GM15510 (cell line): ENCODE data around the gene RPS6KA2.

Experiments used
- POLR2A ChIP-seq: IDR thresholded peaks from 3 replicates; pipeline ENCODE4 v1.6.1; 2011; ENCODE audit warnings: borderline replicate concordance; ENCODE audit not compliant: insufficient read length; ENCODE audit errors: extremely low read depth

Gene RPS6KA2

DNA sequence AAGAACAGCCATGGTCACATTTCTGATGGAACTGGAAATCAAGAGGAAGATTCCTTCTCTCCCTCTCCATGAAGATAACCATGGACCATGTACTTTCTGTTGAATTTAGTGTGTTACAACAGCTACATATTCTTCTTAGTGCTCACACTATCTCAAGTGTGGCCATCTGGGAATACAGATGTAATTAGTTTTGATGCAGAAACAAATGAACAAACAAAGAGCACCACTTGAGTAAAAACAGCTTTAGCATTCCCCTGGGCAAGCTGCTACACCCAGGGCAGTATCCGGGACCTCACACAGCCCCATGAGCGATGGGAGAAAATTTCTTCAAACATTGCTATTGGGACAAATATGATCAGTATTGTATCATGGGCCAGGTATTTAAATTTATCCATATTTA lies 115.7 kb downstream of the RPS6KA2 start:
- TF ChIP-seq POLR2A: no peak

DNA sequence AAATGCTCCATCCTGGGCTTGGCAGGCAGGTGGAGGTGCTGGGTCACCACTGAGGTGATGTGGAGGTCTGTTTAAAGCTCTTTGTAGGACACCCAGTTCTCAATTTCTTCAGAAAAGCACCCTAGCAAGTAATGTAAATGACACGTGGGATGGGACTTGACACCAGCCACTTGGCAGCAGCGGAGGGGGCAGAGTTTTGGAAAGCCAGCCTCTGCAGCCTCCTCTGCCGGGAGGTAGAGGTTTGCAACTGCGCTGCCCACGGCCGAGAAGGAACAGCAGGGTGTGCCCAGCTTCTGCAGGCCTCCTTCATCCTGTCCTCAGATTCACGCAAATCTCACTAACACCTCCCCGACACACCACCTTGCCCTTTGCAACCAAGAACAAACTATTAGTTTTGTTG lies 117.9 kb downstream of the RPS6KA2 start:
- TF ChIP-seq POLR2A: no peak

DNA sequence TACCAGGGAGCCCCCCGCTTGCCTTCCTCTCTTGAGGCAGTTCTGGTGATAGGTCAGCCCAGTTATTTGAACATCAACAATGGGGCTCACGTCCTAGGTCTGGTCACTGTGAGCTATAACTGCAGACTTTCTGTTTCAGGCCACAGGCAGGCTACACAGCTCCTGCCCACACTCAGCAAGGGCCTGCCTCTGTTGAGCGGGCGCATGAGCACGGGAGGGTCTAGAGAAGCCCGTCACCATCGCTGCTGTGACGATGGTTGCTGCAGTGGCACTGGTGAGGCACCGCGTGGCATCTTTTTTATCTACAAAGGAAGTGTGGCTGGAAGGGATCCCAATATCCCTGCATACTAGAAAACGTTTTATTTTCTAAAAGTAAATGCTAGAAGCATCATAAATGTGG lies 118.3 kb downstream of the RPS6KA2 start:
- TF ChIP-seq POLR2A: no peak

DNA sequence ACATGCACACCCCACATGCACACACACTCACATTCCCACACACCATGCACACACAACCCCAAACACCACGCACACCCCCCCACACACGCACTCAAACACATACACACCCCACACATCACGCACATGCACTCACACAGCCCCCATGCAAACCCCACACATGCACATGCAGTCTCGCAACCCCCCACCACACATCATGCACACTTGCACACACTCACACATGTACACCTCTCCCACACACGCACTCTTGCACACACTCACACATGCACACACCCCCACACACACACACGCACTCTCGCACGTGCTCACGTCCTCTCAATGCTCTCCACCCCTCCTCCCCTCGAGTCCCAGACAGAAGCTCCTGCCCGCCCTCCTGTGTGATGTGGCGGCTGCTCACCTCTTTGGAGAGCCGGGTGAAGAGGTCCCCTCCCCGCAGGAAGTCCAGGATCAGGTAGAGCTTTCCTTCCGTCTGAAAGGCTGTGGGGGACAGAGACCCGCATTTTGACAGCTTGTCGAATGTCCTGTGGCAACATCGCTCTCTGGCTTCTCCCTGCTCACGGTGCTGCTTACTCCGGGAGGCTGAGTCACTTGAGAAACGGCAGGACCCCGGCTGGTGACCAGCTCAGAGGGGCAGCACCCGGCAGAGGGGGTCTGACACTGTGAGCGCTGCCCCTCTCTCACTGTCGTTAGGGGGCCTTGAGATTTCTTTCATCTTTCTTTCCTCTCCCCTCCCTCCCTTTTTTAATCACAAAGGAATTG lies 119.1 kb downstream of the RPS6KA2 start:
- TF ChIP-seq POLR2A: no peak

DNA sequence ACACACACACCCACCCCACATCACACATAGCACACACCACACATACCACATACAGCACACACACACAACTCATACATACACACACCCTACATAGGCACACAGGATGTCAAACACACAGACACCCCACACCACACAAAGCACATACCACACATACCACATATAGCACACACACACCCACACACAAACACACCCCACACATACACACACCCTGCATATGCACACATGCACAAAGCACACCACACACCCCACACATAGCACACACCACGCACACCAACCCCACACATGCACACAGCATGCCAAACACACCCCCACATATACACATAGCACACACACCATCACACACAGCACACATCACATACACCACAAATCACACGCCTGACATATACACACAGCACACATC lies 119.7 kb downstream of the RPS6KA2 start:
- TF ChIP-seq POLR2A: no peak

DNA sequence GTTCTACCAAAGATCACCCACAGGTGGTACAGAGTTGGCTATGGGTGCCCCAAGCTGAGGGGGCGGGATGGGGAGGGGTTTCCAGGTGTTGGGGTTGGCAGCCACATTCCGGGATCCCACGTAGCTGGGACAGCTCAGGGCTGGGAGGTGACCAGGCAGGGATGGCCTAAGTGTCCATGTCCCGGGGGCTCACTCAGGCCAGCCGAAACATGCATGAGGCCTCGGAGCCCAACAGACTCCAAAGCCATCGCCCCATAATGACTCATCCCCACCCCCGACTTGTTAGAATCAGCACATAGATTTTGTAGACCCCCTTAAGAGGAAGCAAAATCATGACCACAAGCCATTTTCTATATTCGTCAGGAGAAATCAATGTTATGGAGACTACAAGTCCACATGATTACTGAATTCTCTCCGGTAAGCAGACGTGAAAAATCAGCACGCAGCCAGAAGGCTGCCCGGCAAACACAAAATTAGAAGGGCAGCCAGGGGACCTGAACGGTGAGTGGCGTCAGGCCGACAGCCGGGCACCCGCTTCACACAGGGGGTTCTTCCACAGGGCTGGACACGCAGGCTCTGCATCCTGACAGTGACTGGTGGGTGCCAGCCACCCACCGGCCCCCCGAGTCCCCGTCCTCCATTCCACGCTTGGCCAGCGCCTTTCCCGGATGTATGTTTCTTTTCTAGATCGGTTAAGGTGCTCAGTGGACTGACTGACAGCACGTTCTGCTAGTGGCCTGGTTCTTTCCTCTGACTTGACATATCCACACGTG lies 121.7 kb downstream of the RPS6KA2 start:
- TF ChIP-seq POLR2A: no peak

DNA sequence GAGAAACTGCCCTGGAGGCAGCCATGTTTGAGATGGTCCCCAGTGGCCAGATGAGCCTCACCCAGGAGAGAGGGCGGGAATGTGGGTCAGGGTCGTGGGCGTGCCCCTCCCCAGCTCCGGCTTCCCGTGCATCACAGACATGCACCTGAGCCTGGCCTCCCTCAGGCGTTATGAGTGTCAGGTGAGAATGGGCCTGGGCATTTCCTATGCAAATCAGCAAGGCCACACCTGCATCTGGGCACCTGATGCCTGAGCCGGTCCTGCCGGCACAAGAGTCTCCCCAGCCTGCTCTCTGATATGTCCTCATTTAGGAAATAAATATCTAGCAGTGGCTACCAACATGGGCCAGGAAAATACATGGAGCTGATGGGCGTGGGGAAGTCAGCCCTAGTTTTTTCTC lies 123.0 kb downstream of the RPS6KA2 start:
- no peak for TF ChIP-seq POLR2A

DNA sequence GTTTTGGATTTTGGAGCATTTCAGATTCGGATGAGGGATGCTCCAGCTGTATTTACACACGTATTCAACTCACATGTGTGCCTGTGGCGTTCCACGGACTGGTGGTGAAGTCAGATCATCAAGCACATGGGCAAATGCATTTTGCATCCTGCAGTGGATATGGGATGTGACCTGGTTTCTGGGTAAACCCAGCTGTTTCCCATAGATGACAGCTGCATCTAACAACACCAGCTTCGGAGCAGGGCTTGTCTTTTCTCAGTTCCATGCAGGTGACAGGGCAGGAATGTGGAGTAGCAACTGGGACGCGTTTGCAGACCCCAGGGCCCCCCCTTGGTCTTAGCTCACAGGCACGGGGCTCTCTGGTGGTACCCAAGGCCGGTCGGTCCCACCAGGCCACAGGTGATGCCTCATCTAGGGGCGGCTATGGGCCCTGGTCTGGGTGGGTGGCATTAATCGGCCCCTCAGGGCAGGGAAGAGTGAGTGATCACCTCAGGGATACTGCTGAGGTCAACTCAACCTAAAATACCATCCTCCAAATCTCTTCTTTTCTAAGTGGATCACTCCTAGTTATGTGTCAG lies 123.8 kb downstream of the RPS6KA2 start:
- TF ChIP-seq POLR2A: no peak

DNA sequence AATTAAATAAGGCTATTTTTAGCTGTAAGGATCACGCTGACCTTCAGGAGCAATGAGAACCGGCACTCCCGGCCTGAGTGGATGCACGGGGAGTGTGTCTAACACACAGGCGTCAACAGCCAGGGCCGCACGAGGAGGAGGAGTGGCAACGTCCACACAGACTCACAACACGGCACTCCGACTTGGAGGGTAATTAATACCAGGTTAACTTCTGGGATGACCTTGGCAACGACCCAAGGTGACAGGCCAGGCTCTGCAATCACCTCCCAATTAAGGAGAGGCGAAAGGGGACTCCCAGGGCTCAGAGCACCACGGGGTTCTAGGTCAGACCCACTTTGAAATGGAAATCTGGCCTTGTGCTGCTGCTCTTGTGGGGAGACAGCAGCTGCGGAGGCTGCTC lies 124.6 kb downstream of the RPS6KA2 start:
- TF ChIP-seq POLR2A: no peak

DNA sequence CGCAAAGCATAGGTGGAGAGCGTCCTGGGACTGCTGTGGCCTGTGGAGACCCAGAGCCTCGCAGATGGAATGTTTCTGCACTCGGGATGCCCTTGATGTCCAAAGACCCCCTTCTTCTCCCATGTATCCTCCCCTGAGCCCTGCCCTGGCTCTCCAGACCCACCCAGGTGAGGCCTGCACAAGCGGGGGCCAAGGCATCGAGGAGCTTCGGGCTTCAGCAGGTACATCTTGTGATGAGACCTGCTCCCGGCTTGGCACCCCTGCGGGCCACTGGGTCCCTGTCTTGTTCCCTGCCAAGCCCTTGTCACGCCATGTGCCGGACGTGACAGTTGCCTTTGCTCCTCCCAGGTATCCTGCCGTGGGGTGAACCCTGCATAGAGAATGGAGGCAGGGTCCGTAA lies 125.8 kb downstream of the RPS6KA2 start:
- no peak for TF ChIP-seq POLR2A

DNA sequence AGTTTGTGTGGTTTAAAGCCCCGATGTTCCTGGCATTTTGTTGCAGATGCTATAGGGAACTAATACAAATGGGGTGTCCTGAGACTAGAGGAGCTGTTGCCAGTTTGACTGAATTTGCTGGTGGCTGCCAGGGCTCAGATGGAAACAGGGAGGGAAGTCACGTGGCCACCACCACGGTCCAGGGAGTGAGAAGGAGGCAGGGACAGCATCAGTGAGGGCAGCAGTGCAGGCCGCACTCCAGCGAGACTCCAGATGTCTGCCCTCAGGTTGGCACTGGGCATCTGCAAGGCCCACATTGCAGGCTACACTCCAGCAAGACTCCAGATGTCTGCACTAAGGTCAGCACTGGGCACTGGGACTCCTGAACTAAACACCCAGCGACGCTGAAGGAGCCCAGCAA lies 126.8 kb downstream of the RPS6KA2 start:
- no peak for TF ChIP-seq POLR2A

DNA sequence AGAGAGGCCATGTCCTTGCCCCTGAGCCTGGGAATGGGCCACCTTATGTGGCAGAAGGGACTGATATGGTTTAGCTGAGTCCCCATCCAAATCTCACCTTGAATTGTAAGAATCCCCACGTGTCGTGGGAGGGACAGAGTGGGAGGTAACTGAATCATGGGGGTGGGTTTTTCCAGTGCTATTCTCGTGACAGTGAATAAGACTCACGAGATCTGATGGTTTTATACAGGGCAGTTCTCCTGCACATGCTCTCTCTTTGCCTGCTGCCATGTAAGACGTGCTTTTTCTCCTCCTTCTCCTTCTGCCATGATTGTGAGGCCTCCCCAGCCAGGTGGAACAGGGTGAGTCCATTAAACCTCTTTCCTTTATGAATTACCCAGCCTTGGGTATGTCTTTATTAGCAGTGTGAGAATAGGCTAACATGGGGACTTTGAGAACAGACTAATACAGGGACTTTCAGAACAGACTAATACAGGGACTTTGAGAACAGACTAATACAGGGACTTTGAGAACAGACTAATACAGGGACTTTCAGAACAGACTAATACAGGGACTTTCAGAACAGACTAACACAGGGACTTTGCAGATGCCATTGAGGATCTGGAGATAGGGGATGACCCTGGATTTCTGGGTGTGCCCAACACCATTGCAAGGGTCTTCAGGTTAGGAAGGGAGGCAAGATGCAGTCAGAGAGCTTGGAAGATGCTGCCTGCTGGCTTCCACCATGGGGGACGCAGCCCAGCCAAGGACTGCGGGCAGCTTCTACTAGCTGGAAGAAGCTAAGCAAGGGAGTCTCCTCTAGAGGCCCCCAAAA lies 127.5 kb downstream of the RPS6KA2 start:
- TF ChIP-seq POLR2A: no peak

DNA sequence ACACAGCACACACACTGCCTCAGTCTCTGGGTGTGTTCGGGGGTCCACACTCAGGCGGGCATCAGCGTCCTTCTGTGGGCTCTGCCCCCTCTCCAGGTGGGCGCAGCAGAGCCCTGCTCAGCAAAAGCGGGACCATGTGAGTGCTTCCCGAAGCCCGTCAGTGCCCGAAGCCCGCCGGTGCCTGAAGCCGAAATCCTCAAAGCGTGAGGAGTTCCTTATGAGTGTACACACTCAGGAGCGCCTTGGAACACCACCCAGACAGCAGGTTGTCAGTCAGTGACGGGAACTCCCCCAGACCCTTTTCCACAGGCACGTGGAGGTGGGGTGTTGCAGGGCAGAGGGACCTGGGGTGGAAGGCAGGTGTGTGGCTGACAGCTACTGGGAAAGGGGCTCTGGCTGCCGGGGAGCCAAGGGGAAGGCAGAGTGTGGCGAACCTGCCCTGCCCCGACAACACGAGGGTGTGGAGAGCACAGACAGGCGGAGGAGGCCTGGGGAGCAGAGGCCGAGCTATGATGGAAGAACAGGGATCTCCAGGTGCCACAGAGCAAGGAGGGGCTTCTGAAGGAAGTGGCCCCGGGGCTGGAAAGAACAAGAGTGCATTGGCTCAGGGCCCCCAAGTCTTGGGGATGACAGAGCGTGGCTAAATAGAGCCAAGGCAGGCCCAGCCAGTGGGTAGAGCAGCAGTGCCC lies 128.2 kb downstream of the RPS6KA2 start:
- TF ChIP-seq POLR2A: no peak

DNA sequence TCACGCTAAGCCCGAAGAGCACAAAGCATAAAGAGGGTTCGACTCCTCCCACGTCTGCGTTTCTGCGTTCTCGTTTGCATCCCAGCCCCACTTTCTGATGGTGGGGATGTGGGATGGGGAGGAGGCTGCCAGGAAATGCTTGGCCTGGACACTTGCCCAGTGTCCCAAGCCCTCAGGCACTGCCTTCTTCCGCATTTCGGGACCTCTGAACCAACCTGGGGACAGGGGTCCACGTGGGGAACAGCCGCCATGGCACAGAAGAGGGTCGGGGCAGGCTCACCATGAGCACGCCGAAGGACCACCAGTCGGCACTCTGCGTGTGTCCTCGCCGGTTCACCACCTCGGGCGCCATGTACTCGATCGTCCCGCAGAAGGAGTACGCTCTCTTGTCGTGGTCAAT lies 128.8 kb downstream of the RPS6KA2 start:
- TF ChIP-seq POLR2A: no peak
